ENCODE data around the gene TOMM7.

Gene TOMM7

GRCh38 chr7:22822486-22823141, at the start of gene TOMM7:
TSS of gene TOMM7 (minus strand) at chr7:22822849. CDS start at chr7:22822779, 70 bp downstream.
- Histone ChIP-seq H3K27me3 (ENCODE audit: control insufficient read depth, insufficient read depth, low read length) (no peaks in the 10 kb centered on the region), H3K36me3 (ENCODE audit: control insufficient read depth, insufficient read depth, low read length) (no peaks in the 10 kb centered on the region), H3K9me3 (ENCODE audit: control insufficient read depth, insufficient read depth, low read length) (no peaks in the 10 kb centered on the region), H3K4me1 (ENCODE audit: control insufficient read depth, insufficient read depth, low read length) (no peaks in the 10 kb centered on the region), H3K27ac (ENCODE audit: low read length) (no peak within 1 kb of the TSS), H3K4me3 (ENCODE audit: low read length) (peak within 1 kb of the TSS; percentile 78)
- peak; percentile 97 for DNase-seq (ENCODE audit: low read depth, low spot score)
- WGBS (ENCODE audit: insufficient coverage, insufficient read length): no CpG with 5 or more reads among the region's 38 CpGs

- Histone ChIP-seq H3K4me3 (ENCODE audit: low read length) (no peak overlapping the region), H3K9me3 (ENCODE audit: control insufficient read depth, insufficient read depth, low read length) (no peaks in the 10 kb centered on the region)
Measured at GRCh38 chr7:22872096-22872807, 49.6 kb upstream of the TOMM7 start.

GRCh38 chr7:22871661-22872060, 49.0 kb upstream of the TOMM7 start:
- H3K4me3 ChIP-seq (ENCODE audit: low read length): no peak overlapping the region
- H3K36me3 ChIP-seq (ENCODE audit: control insufficient read depth, insufficient read depth, low read length): no peaks in the 10 kb centered on the region
- no peak for DNase-seq (ENCODE audit: low read depth, low spot score)
- H3K4me1 ChIP-seq (ENCODE audit: control insufficient read depth, insufficient read depth, low read length): no peaks in the 10 kb centered on the region
- H3K27me3 ChIP-seq (ENCODE audit: control insufficient read depth, insufficient read depth, low read length): no peaks in the 10 kb centered on the region
- no peak overlapping the region for H3K27ac ChIP-seq (ENCODE audit: low read length)
- no peaks in the 10 kb centered on the region for H3K9me3 ChIP-seq (ENCODE audit: control insufficient read depth, insufficient read depth, low read length)

More at GRCh38 chr7:22872096-22872807, 49.6 kb upstream of the TOMM7 start:
- Histone ChIP-seq H3K4me1 (ENCODE audit: control insufficient read depth, insufficient read depth, low read length) (no peaks in the 10 kb centered on the region), H3K27me3 (ENCODE audit: control insufficient read depth, insufficient read depth, low read length) (no peaks in the 10 kb centered on the region), H3K36me3 (ENCODE audit: control insufficient read depth, insufficient read depth, low read length) (no peaks in the 10 kb centered on the region), H3K27ac (ENCODE audit: low read length) (no peak overlapping the region)
- DNase-seq (ENCODE audit: low read depth, low spot score): no peak
- WGBS (ENCODE audit: insufficient coverage, insufficient read length): no CpG with 5 or more reads among the region's 7 CpGs

- DNase-seq (ENCODE audit: low read depth, low spot score): no peak
- Histone ChIP-seq H3K4me3 (ENCODE audit: low read length) (no peak overlapping the region), H3K4me1 (ENCODE audit: control insufficient read depth, insufficient read depth, low read length) (peaks cover 1% of the 10 kb centered on the region; the same call in 1 of the 2 replicates), H3K9me3 (ENCODE audit: control insufficient read depth, insufficient read depth, low read length) (no peaks in the 10 kb centered on the region), H3K27me3 (ENCODE audit: control insufficient read depth, insufficient read depth, low read length) (no peaks in the 10 kb centered on the region), H3K36me3 (ENCODE audit: control insufficient read depth, insufficient read depth, low read length) (no peaks in the 10 kb centered on the region), H3K27ac (ENCODE audit: low read length) (no peak overlapping the region)
- no CpG with 5 or more reads among the region's 1 CpG for WGBS (ENCODE audit: insufficient coverage, insufficient read length)
Measured at GRCh38 chr7:22868509-22868908, 45.9 kb upstream of the TOMM7 start.

- Histone ChIP-seq H3K27me3 (ENCODE audit: control insufficient read depth, insufficient read depth, low read length) (no peaks in the 10 kb centered on the region), H3K4me3 (ENCODE audit: low read length) (no peak overlapping the region), H3K27ac (ENCODE audit: low read length) (no peak overlapping the region), H3K36me3 (ENCODE audit: control insufficient read depth, insufficient read depth, low read length) (0 out of 2 replicates have a peak, but pooled peaks cover 3% of the 10 kb centered on the region), H3K9me3 (ENCODE audit: control insufficient read depth, insufficient read depth, low read length) (no peaks in the 10 kb centered on the region), H3K4me1 (ENCODE audit: control insufficient read depth, insufficient read depth, low read length) (peaks cover 2% of the 10 kb centered on the region; the same call in 1 of the 2 replicates)
- no peak for DNase-seq (ENCODE audit: low read depth, low spot score)
- WGBS (ENCODE audit: insufficient coverage, insufficient read length): no CpG with 5 or more reads among the region's 2 CpGs
Measured at GRCh38 chr7:22867589-22867988, 44.9 kb upstream of the TOMM7 start.

- Histone ChIP-seq H3K27me3 (ENCODE audit: control insufficient read depth, insufficient read depth, low read length) (no peaks in the 10 kb centered on the region), H3K27ac (ENCODE audit: low read length) (no peak overlapping the region), H3K9me3 (ENCODE audit: control insufficient read depth, insufficient read depth, low read length) (no peaks in the 10 kb centered on the region), H3K4me1 (ENCODE audit: control insufficient read depth, insufficient read depth, low read length) (peaks cover 2% of the 10 kb centered on the region; the same call in 1 of the 2 replicates), H3K36me3 (ENCODE audit: control insufficient read depth, insufficient read depth, low read length) (0 out of 2 replicates have a peak, but pooled peaks cover 3% of the 10 kb centered on the region), H3K4me3 (ENCODE audit: low read length) (no peak overlapping the region)
- no peak for DNase-seq (ENCODE audit: low read depth, low spot score)
- WGBS (ENCODE audit: insufficient coverage, insufficient read length): no CpG with 5 or more reads among the region's 4 CpGs
Measured at GRCh38 chr7:22867003-22867402, 44.4 kb upstream of the TOMM7 start.

- peaks cover 2% of the 10 kb centered on the region; the same call in 1 of the 2 replicates for H3K4me1 ChIP-seq (ENCODE audit: control insufficient read depth, insufficient read depth, low read length)
- H3K4me3 ChIP-seq (ENCODE audit: low read length): no peak overlapping the region
- no peak for DNase-seq (ENCODE audit: low read depth, low spot score)
- H3K27ac ChIP-seq (ENCODE audit: low read length): no peak overlapping the region
- no peaks in the 10 kb centered on the region for H3K9me3 ChIP-seq (ENCODE audit: control insufficient read depth, insufficient read depth, low read length)
- H3K27me3 ChIP-seq (ENCODE audit: control insufficient read depth, insufficient read depth, low read length): no peaks in the 10 kb centered on the region
- H3K36me3 ChIP-seq (ENCODE audit: control insufficient read depth, insufficient read depth, low read length): peaks cover 6% of the 10 kb centered on the region; the same call in 1 of the 2 replicates
- WGBS (ENCODE audit: insufficient coverage, insufficient read length): no CpG with 5 or more reads among the region's 2 CpGs
Measured at GRCh38 chr7:22865602-22865960, 42.9 kb upstream of the TOMM7 start.

- H3K36me3 ChIP-seq (ENCODE audit: control insufficient read depth, insufficient read depth, low read length): peaks cover 6% of the 10 kb centered on the region; the same call in 1 of the 2 replicates
- no peaks in the 10 kb centered on the region for H3K9me3 ChIP-seq (ENCODE audit: control insufficient read depth, insufficient read depth, low read length)
- no CpG with 5 or more reads among the region's 7 CpGs for WGBS (ENCODE audit: insufficient coverage, insufficient read length)
- peaks cover 2% of the 10 kb centered on the region; the same call in 1 of the 2 replicates for H3K4me1 ChIP-seq (ENCODE audit: control insufficient read depth, insufficient read depth, low read length)
- H3K27me3 ChIP-seq (ENCODE audit: control insufficient read depth, insufficient read depth, low read length): no peaks in the 10 kb centered on the region
- H3K27ac ChIP-seq (ENCODE audit: low read length): no peak overlapping the region
- DNase-seq (ENCODE audit: low read depth, low spot score): no peak
- no peak overlapping the region for H3K4me3 ChIP-seq (ENCODE audit: low read length)
Measured at GRCh38 chr7:22864855-22865601, 42.4 kb upstream of the TOMM7 start.

GRCh38 chr7:22864301-22864700, 41.7 kb upstream of the TOMM7 start:
- no CpG with 5 or more reads among the region's 1 CpG for WGBS (ENCODE audit: insufficient coverage, insufficient read length)
- Histone ChIP-seq H3K4me3 (ENCODE audit: low read length) (no peak overlapping the region), H3K9me3 (ENCODE audit: control insufficient read depth, insufficient read depth, low read length) (no peaks in the 10 kb centered on the region), H3K36me3 (ENCODE audit: control insufficient read depth, insufficient read depth, low read length) (peaks cover 6% of the 10 kb centered on the region; the same call in 1 of the 2 replicates), H3K27me3 (ENCODE audit: control insufficient read depth, insufficient read depth, low read length) (no peaks in the 10 kb centered on the region), H3K27ac (ENCODE audit: low read length) (no peak overlapping the region), H3K4me1 (ENCODE audit: control insufficient read depth, insufficient read depth, low read length) (peaks cover 2% of the 10 kb centered on the region; the same call in 1 of the 2 replicates)
- DNase-seq (ENCODE audit: low read depth, low spot score): no peak

GRCh38 chr7:22863156-22863899, 40.7 kb upstream of the TOMM7 start:
- WGBS (ENCODE audit: insufficient coverage, insufficient read length): no CpG with 5 or more reads among the region's 8 CpGs
- H3K27ac ChIP-seq (ENCODE audit: low read length): no peak overlapping the region
- H3K4me3 ChIP-seq (ENCODE audit: low read length): no peak overlapping the region
- peaks cover 2% of the 10 kb centered on the region; the same call in 1 of the 2 replicates for H3K4me1 ChIP-seq (ENCODE audit: control insufficient read depth, insufficient read depth, low read length)
- peaks cover 12% of the 10 kb centered on the region; the same call in 1 of the 2 replicates for H3K36me3 ChIP-seq (ENCODE audit: control insufficient read depth, insufficient read depth, low read length)
- H3K27me3 ChIP-seq (ENCODE audit: control insufficient read depth, insufficient read depth, low read length): no peaks in the 10 kb centered on the region
- no peak for DNase-seq (ENCODE audit: low read depth, low spot score)
- no peaks in the 10 kb centered on the region for H3K9me3 ChIP-seq (ENCODE audit: control insufficient read depth, insufficient read depth, low read length)
